SK-N-SH treated with all-trans-retinoic acid at 6 μM for 48 hours (cell line): ENCODE results near the gene DIO1.

Experiments
- ATAC-seq: fragments of 200-7000 bp; cut with Tn5 transposase; 3 replicates; pipeline ENCODE4 v1.9.1; 2020; ENCODE audit warnings: mild to moderate bottlenecking, moderate library complexity
- ARNTL ChIP-seq: fragments of 450-650 bp; formaldehyde crosslinking; IDR thresholded peaks from 2 replicates; pipeline ENCODE4 v1.5.0; 2020; ENCODE audit warnings: low read depth, mild to moderate bottlenecking, moderate library complexity, borderline replicate concordance
- BACH2 ChIP-seq: fragments of 250-450 bp; sonication (Bioruptor Pico); IDR thresholded peaks from 2 replicates; pipeline ENCODE4 v1.9.0; 2021; ENCODE audit warnings: mild to moderate bottlenecking, borderline replicate concordance
- CSDC2 ChIP-seq: fragments of 250-450 bp; sonication (Bioruptor Pico); IDR thresholded peaks from 2 replicates; pipeline ENCODE4 v1.5.0; 2020; ENCODE audit warnings: mild to moderate bottlenecking, moderate library complexity
- ESRRG ChIP-seq: fragments of 250-450 bp; sonication (Bioruptor Pico); IDR thresholded peaks from 2 replicates; pipeline ENCODE4 v1.6.1; 2021; ENCODE audit warnings: mild to moderate bottlenecking
- GLIS3 ChIP-seq: fragments of 250-450 bp; sonication (Bioruptor Pico); IDR thresholded peaks from 2 replicates; pipeline ENCODE4 v1.5.0; 2020; ENCODE audit warnings: mild to moderate bottlenecking, moderate library complexity
- ISL1 ChIP-seq: fragments of 250-450 bp; sonication (Bioruptor Pico); IDR thresholded peaks from 2 replicates; pipeline ENCODE4 v2.1.2; 2022; ENCODE audit warnings: mild to moderate bottlenecking, moderate library complexity
- OSR1 ChIP-seq: fragments of 250-450 bp; sonication (Bioruptor Pico); IDR thresholded peaks from 2 replicates; pipeline ENCODE4 v1.8.0; 2022; ENCODE audit warnings: moderate library complexity, mild to moderate bottlenecking, inconsistent platforms
- PATZ1 ChIP-seq: fragments of 250-450 bp; sonication (Bioruptor Pico); IDR thresholded peaks from 2 replicates; pipeline ENCODE4 v1.8.0; 2020; ENCODE audit warnings: mild to moderate bottlenecking, moderate library complexity, borderline replicate concordance
- PPARA ChIP-seq: fragments of 250-450 bp; sonication (Bioruptor Pico); IDR thresholded peaks from 2 replicates; pipeline ENCODE4 v1.5.0; 2020; ENCODE audit warnings: mild to moderate bottlenecking, borderline replicate concordance
- RARB ChIP-seq: fragments of 250-450 bp; sonication (Bioruptor Pico); IDR thresholded peaks from 2 replicates; pipeline ENCODE4 v1.8.0; 2021; ENCODE audit warnings: mild to moderate bottlenecking, moderate library complexity
- SNAI2 ChIP-seq: fragments of 250-450 bp; sonication (Bioruptor Pico); IDR thresholded peaks from 2 replicates; pipeline ENCODE4 v1.5.0; 2020; ENCODE audit warnings: mild to moderate bottlenecking, moderate library complexity
- TCF4 ChIP-seq: fragments of 250-450 bp; sonication (Bioruptor Pico); IDR thresholded peaks from 2 replicates; pipeline ENCODE4 v1.8.0; 2021; ENCODE audit warnings: mild to moderate bottlenecking, moderate library complexity, borderline replicate concordance
- TOX ChIP-seq: fragments of 250-450 bp; sonication (Bioruptor Pico); IDR thresholded peaks from 2 replicates; pipeline ENCODE4 v1.8.0; 2021; ENCODE audit warnings: mild to moderate bottlenecking, moderate library complexity, borderline replicate concordance
- TSHZ2 ChIP-seq: fragments of 250-450 bp; sonication (Bioruptor Pico); IDR thresholded peaks from 2 replicates; pipeline ENCODE4 v1.5.0; 2020; ENCODE audit warnings: mild to moderate bottlenecking, moderate library complexity
- ZC3H10 ChIP-seq: fragments of 250-450 bp; sonication (Bioruptor Pico); IDR thresholded peaks from 2 replicates; pipeline ENCODE4 v1.5.1; 2021; ENCODE audit warnings: mild to moderate bottlenecking, moderate library complexity
- ZFP3 ChIP-seq: fragments of 250-450 bp; sonication (Bioruptor Pico); IDR thresholded peaks from 2 replicates; pipeline ENCODE4 v1.5.0; 2020; ENCODE audit warnings: mild to moderate bottlenecking, moderate library complexity
- ZFP30 ChIP-seq: fragments of 450-650 bp; formaldehyde crosslinking; IDR thresholded peaks from 2 replicates; pipeline ENCODE4 v1.5.0; 2022; ENCODE audit warnings: mild to moderate bottlenecking, moderate library complexity
- ZNF565 ChIP-seq: fragments of 450-650 bp; formaldehyde crosslinking; conservative IDR thresholded peaks from 2 replicates; pipeline ENCODE4 v1.5.0; 2020; ENCODE audit warnings: low read depth, mild to moderate bottlenecking, moderate library complexity
- ZNF70 ChIP-seq: fragments of 450-650 bp; formaldehyde crosslinking; IDR thresholded peaks from 2 replicates; pipeline ENCODE4 v1.5.0; 2020; ENCODE audit warnings: mild to moderate bottlenecking, moderate library complexity
- ZNF8 ChIP-seq: fragments of 450-650 bp; formaldehyde crosslinking; IDR thresholded peaks from 2 replicates; pipeline ENCODE4 v1.5.0; 2020; ENCODE audit warnings: mild to moderate bottlenecking, moderate library complexity
- TF ChIP-seq, protein P1 (sequence below): fragments of 250-450 bp; sonication (Bioruptor Pico); IDR thresholded peaks from 2 replicates; pipeline ENCODE4 v1.8.0; 2021; ENCODE audit warnings: low read depth, mild to moderate bottlenecking, moderate library complexity, borderline replicate concordance
- TF ChIP-seq, protein P2 (sequence below): fragments of 250-450 bp; sonication (Bioruptor Pico); IDR thresholded peaks from 2 replicates; pipeline ENCODE4 v1.5.1; 2021; ENCODE audit warnings: mild to moderate bottlenecking, moderate library complexity

The DIO1 gene

DNA sequence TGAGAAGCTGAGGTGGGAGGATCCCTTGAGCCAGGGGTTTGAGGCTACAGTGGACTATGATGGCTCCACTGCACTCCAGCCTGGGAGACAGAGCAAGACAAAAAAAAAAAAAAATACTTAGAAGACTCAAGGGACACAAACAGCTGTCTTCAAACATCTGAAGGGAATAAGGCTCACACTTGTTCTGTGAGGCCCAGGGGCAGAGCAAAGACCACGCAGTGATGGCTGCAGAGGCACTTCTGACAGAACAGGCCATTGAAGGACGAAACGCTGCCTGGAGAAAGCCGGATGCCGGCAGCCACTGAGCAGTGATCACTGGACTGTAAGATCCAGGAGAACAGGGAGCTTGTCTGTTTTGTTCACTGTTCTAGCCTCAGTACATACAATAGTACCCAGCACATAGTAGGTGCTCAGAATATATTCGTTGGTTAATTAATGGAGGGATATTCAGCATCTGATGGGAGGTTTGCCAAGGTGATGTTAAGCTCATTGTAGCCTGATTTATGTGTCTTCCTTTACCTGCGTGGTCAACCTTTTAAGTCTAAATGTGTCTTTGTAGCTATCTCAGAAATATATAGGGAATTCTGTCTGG, 43.8 kb upstream of the DIO1 start:
- ATAC-seq, result no peak
- TF ChIP-seq ZNF565 (CRISPR knock-in tag) (no peak), ESRRG (CRISPR knock-in tag) (no peak), ISL1 (CRISPR knock-in tag) (no peak), TOX (no peak), ZNF70 (CRISPR knock-in tag) (no peak), TCF4 (no peak), BACH2 (CRISPR knock-in tag) (no peak), PPARA (CRISPR knock-in tag) (no peak), ZC3H10 (CRISPR knock-in tag) (no peak), RARB (no peak), GLIS3 (CRISPR knock-in tag) (no peak), TSHZ2 (CRISPR knock-in tag) (no peak), ZFP30 (CRISPR knock-in tag) (no peak), CSDC2 (CRISPR knock-in tag) (no peak)
- TF ChIP-seq, protein P1, sequence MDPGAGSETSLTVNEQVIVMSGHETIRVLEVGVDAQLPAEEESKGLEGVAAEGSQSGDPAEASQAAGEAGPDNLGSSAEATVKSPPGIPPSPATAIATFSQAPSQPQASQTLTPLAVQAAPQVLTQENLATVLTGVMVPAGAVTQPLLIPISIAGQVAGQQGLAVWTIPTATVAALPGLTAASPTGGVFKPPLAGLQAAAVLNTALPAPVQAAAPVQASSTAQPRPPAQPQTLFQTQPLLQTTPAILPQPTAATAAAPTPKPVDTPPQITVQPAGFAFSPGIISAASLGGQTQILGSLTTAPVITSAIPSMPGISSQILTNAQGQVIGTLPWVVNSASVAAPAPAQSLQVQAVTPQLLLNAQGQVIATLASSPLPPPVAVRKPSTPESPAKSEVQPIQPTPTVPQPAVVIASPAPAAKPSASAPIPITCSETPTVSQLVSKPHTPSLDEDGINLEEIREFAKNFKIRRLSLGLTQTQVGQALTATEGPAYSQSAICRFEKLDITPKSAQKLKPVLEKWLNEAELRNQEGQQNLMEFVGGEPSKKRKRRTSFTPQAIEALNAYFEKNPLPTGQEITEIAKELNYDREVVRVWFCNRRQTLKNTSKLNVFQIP, result no peak

GRCh38 chr1:53851571-53852285, 42.3 kb upstream of the DIO1 start:
- TF ChIP-seq OSR1 (CRISPR knock-in tag) (no peak), PPARA (CRISPR knock-in tag) (no peak), ZNF8 (CRISPR knock-in tag) (no peak), ZNF70 (CRISPR knock-in tag) (no peak)
- TF ChIP-seq, all 23 proteins: peak for 0
- ATAC-seq, result no peak

DNA sequence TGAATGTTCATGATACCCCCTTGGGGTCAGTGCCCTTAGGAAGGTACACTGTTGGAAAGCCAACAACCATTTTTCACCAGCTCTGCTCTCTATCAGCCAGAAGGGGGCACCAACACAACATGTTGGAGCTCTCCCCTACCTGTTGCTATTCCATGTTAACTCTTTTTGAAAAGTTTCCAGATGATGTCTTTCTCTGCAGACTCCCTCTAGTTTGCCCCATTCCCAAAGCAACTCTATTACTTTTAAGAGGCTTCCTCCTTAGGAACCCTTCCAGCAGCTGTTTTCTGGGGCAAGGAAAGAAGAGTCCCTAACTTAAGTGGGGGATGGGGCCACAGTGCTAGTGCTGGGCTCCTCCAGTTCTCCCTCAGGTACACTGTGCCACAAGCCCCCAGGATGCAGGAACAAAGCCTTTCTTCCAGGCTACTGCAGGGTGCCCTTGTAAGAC, 33.0 kb upstream of the DIO1 start:
- no peak for TF ChIP-seq CSDC2 (CRISPR knock-in tag)
- TF ChIP-seq TCF4, result no peak
- TF ChIP-seq ZFP30 (CRISPR knock-in tag), result no peak
- TF ChIP-seq ARNTL, result no peak
- TF ChIP-seq ZFP3, result no peak
- no peak for TF ChIP-seq ESRRG (CRISPR knock-in tag)
- TF ChIP-seq TSHZ2 (CRISPR knock-in tag), result no peak
- TF ChIP-seq, protein P1, result no peak
- TF ChIP-seq OSR1 (CRISPR knock-in tag), result no peak
- TF ChIP-seq BACH2 (CRISPR knock-in tag), result no peak
- no peak for TF ChIP-seq PATZ1 (CRISPR knock-in tag)
- no peak for TF ChIP-seq ZC3H10 (CRISPR knock-in tag)
- TF ChIP-seq, protein P2, sequence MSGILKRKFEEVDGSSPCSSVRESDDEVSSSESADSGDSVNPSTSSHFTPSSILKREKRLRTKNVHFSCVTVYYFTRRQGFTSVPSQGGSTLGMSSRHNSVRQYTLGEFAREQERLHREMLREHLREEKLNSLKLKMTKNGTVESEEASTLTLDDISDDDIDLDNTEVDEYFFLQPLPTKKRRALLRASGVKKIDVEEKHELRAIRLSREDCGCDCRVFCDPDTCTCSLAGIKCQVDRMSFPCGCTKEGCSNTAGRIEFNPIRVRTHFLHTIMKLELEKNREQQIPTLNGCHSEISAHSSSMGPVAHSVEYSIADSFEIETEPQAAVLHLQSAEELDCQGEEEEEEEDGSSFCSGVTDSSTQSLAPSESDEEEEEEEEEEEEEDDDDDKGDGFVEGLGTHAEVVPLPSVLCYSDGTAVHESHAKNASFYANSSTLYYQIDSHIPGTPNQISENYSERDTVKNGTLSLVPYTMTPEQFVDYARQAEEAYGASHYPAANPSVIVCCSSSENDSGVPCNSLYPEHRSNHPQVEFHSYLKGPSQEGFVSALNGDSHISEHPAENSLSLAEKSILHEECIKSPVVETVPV, result no peak
- no peak for TF ChIP-seq ZNF70 (CRISPR knock-in tag)
- no peak for TF ChIP-seq TOX
- TF ChIP-seq SNAI2 (CRISPR knock-in tag), result no peak
- no peak for TF ChIP-seq GLIS3 (CRISPR knock-in tag)
- TF ChIP-seq ZNF8 (CRISPR knock-in tag), result no peak
- ATAC-seq, result peak; percentile 97
